Cortex of kidney (tissue), 1 donor: ENCODE measurements around the gene OR4K5.
"Not testable (repeated sequence)": the region's sequence is repeated elsewhere in the genome, so short reads cannot be mapped to it uniquely, and the experiment has no call there.

Experiments
- DNase-seq: peaks from one replicate; lab custom pipeline; 2025; lab: John Stamatoyannopoulos, UW

Gene OR4K5, protein sequence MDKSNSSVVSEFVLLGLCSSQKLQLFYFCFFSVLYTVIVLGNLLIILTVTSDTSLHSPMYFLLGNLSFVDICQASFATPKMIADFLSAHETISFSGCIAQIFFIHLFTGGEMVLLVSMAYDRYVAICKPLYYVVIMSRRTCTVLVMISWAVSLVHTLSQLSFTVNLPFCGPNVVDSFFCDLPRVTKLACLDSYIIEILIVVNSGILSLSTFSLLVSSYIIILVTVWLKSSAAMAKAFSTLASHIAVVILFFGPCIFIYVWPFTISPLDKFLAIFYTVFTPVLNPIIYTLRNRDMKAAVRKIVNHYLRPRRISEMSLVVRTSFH

DNA sequence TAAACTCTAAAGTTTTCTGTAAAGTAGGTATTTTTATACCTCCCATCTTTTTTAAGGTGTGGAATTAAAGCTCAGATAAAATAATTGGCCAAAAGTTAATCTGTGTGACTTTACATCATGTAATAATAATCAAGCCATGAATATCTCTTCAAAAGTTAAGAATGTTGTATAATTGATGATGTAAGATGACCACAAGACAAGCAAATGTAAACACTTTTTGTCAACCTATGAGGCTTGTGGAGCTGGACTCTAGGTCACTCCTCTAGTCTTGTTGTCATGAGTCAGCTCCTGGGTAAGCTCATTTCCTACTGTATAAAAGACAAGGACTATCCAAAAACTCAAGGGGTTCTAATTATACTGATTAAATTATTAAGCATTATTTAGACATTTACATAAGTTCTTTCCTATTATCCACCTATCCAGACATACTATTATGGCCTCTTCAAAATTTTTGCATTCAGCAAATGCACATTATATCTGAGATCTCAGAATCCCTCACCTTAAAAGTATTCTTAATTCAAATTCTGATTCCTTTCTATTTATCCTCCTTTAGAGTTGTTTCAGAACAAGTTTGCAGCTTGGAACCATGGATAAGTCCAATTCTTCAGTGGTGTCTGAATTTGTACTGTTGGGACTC is at the start of gene OR4K5:
Gene OR4K5, plus strand, starts transcription at position 587 of the 637 bp plus-strand sequence. Its CDS starts 0 bp downstream, at position 587.
- no peak for DNase-seq

DNA sequence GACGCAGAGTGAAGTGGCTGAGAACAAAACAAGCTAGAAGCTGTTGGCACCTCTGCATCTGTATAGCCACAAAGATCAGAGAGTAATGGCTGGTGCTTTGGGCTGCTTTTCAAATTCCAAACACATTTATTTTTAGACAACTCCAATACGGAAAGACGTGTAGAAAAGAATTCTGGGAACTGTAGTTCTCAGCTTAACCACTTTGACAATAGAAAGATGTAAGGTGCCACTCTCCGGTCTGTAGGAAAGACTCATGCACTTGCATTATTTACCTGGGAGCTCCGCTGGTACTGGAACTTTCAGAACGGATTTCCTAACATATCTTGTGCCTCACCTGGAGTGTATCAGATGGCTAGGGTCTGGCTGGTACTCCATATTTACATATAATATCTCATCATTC is 47.2 kb upstream of the OR4K5 start:
- DNase-seq: no peak

DNA sequence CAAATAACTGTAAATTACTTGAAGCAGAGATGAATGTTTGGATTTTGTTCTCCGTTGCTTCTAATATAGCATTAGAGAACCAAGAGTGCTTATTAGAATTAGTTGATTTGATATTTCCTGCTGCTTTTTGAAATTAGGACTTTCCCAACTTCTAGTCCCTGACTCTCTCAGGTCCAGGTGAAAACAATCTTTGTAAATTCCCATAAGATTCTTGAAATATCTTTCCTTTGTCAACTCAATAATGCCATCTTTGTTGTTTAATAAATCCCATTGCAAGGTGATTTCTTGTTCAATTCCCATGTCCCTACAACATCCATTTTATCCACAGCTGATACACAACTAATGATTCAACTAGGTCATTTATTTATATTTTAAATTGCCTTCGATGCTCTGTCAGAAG is 45.6 kb upstream of the OR4K5 start, which contains the start of gene OR4K2:
Gene OR4K2, plus strand, starts transcription at position 301 of the 400 bp plus-strand sequence. CDS start 1,126 bp downstream, outside the sequence.
- no peak for DNase-seq

DNA sequence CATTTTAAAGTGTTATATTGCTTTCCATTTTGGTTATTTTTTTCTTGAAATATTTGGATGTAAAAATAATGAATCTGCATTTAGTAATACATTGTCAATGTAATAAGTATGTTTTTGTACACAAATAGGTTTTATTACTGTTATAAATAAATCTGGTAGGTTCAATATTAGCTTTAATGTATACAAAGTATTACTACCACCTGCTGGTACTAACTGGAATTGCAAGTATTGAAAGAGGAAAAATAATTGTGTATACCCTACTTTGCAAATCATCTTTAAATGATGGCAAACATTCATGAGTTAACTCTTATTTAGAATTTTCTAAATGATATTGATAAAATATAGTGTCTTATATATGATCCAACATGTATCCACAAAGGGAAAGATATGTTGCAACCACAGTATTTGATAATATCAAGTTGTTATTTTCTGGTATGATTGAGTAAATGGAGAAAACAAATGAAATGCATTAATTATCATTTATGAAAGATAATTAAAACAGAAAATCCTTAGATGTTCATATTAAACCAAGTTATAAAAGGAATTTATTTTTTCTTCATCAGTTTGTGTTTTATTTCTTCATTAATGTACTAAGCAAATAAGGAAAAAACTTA is 42.3 kb upstream of the OR4K5 start:
- DNase-seq: no peak

DNA sequence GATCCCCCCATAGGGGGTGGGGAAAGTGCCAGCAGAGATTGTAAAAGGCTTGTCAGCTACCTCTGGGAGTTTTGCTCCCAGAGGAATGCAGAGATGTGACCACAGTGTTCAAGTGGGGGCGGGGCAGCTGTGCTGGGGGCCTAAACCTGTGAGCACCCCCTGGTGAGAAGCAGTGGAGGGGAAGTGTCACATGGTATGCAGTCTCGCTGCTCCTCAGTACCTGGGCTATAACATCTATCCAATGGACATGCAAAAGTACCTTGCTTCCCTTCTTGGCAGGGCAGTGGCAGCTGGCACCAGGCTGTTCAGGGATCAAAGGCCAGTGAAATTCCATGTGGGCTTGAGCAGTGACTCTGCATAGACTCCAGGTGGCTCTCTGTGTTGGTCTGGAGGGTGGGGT is 25.1 kb upstream of the OR4K5 start:
- DNase-seq: no peak

DNA sequence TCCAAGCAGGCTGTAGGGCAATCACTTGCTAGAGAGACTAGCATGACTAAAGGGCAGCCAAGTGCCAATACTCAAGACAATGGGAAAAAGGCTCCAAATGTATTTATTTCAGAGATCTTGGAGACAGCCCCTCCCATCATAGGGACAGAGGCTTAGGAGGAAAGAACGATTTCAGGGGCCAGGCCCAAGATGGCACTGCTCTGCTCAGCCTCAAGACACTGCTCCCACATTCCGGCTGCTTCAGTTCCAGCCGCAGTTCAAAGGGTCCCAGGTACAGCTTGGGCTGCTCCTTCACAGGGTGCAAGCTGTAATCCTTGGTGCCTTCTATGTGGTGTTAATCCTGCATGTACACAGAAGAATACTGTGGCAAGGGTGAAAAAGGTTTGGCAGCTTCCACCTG is 19.4 kb upstream of the OR4K5 start:
- DNase-seq: no peak

DNA sequence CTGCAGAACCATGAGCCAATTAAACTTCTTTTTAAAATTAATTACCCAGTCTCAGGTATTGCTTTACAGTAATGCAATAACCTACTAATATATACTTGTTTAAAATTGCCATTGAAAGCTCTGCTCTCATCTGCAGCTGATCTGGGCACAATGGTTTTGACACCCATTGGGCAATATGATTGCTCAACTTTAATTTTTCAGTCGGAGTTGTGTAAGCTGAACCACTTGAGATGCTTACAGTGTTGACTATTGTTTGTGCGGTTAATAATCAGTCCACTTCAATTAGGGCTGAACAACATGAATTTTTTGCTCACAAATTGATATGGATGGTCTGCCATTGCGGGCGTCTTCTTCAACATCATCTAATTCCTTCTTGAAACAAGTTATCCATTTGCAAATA is 18.0 kb upstream of the OR4K5 start:
- DNase-seq: no peak

DNA sequence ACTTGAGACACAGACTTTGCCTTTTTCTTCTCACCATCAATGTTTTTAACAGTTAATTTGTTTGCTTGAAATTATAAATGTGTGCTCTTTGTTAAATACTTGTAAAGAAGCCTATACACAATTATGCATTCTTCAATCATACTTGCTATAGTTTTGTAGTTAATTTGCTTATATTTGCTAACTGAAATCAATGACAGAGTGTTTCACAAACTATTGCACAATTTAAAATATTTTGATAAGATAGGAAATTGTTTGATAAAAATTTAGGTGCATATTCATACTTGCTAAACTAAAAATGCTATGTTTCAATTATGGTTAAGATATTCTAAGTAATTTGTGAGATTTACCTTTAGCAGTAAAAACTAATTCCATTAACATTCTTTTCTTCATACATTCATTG is 13.7 kb upstream of the OR4K5 start:
- DNase-seq: no peak

DNA sequence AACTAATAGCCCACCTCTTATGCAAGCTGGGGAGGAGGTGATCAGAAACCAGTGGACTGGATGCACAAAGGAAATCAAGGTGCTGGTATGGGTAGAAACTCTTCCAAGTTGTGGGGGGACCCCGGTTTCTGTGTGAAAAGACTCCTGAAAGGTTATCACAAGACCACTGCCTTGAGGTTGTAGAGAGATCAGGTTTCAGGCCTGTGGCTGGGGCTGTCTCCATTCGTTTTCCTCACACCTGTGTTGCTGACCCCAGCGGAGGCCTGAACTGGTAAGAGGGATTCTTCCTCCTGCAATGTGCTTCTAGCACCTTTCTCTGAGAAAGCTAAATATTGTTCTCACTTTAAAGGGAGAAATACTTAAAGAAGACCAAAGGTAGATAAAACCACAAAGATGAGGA is 9.3 kb upstream of the OR4K5 start:
- DNase-seq: no peak

DNA sequence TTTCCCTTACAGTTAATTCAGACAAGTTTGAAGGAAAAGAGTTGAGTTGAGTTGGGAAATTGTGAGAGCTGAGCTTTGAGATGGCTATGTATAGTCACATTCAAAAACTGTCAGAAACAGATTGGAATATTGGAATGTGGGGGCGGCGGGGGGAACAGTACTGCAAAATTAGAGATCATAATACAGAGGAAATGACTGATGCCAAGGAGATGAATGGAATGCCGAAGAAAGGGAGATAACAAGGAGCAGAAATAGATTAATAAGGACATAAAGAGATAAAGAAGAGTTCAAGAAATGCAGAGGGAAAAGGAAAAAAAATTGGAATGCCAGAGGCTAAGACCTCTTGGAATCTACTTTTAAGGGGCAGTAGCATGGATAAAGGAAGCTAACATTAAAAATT is 3.2 kb upstream of the OR4K5 start:
- DNase-seq: no peak

DNA sequence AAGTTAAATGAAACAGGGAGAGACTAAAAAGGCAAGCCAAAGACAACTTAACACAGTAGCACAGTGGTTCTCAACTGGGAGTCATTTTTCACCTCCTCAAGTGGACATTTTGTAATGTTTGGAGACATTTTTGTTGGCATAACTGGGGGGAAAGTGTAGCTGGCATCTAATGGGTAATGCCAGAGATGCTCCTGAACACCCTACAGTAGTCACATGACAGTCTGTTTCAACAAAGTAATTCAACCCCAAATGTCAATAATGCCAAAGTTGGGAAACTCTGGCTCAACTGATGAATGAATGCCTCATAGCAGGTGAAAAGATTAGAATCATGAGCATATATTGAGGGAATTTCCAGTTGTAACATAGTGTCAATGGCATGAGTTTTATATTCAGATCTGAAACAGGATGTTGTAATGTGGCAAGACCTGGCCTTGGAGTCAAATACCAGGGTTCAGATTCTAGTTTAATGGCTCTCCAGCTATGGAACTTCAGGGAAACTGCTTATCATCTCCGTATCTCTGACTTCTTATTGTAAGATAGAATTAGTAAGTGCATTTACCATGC is 2.4 kb upstream of the OR4K5 start:
- no peak for DNase-seq

DNA sequence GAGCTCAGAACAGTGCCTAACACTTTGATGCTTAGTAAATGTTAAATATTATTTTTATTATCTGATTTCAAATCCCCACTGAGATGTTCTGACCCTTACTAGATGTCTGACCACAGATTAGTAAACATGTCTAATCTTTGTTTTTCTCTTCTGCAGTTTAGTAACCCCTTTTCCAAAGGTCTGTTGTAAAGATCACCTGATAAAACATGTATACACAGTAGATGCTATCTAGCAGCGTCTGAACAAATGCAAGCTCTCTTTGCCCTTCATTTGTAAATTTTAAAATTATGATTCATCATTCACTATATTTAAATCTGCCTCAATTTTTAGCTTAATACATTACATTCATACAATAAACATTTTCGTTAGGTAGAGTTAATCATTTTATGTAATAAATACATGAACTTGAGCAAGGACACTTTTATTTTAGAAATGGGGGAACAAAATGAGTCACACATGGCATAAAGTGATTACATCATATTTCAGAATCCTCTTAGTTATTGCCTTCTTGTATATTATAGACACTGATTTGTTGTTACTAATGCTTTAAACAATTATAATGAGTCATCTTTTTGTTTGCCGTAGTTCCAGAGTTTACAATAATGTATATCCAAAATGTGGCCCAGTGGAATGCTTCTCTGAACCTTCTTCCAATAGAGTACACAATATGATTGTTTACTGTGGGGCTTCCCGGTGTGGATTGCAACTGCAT is 1.7 kb upstream of the OR4K5 start:
- no peak for DNase-seq

DNA sequence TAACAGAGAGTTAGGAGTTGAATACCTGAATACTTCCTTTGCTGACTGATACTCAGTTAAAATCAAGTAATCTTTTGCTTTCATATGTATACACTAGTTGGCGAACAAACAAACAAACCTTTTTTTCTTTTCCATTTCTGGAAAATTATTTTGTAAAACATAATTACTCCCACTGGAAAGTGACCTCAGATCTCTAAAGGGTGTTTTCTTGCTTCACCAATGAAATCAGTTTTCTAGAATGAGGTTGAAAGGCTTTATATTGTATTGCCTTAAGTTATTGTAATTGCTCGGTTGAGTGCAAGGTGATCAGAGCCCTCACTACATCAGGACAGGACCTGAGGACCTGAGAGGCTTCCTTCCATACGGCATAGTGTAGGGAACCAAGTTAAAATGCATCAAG is 10.2 kb downstream of the OR4K5 start, which contains the start of gene OR4K1:
Gene OR4K1, plus strand, starts transcription at position 301 of the 400 bp plus-strand sequence. CDS start 4,750 bp downstream, outside the sequence.
- no peak for DNase-seq

DNA sequence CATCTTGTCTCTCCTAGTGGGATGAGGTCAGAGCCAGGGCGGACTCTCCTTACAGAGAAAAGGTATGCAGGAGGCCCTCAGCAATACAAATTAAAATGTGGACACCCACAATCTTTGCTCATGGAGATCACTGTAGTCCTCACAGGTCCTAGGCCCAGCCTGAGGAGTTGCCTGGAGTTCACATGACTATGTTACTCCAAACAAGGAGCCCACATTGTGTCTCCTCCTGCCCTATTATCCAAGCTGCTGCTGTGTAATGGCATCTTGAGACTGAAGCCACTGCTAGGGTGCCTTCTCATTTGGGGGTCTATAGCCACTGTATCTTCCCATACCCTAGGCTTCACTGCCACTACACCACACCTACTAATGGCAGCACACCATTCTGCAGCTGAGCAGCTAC is 21.3 kb downstream of the OR4K5 start:
- DNase-seq: no peak

DNA sequence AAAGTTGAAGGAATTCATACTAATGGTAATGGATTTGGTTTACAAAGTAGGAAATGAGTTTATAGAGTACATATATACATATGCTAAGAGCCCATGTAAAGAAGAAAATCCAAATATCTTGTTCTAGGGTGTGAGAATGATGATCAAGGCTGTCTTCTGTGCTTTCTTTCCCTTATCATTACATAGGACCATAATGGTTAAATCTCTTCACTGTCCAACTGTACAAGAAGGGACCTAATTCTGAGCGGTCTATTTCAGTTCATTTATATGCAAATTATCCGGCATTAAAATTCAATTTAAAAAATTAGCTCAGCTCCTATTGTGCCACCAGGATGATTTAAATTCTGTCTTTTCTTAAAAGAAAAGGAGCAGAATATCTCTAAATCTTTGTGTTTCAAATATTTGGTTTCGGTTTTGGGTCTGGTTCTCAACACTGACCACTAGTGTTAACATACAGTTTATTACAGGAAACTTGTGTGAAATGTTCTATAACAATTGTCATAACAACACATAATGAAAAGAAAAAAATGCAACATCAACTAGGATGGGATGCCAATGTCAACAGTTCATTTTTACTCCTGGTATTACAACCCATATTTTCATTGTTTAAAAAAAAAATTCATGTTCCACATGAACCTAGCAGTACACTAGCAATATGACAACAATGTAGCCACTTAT is 27.1 kb downstream of the OR4K5 start:
- no peak for DNase-seq

DNA sequence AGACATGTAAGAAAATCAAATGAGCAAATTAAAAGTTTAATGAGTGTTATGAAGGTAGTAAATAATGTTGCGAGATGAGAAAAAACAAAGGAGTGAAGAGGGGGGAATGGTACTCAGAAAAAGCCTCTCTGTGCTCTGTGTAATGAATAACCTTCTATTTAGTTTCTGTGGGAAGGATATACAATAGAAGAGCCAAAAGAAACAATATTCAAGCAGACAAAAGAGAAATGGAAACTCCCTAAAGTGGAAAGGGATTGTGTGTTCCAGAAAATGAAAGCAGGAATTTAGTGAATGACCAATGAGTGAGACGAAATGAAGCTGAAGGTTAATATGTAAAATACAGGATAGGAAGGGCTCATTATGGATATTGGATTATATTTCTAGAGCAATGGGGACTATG is 28.8 kb downstream of the OR4K5 start:
- no peak for DNase-seq

DNA sequence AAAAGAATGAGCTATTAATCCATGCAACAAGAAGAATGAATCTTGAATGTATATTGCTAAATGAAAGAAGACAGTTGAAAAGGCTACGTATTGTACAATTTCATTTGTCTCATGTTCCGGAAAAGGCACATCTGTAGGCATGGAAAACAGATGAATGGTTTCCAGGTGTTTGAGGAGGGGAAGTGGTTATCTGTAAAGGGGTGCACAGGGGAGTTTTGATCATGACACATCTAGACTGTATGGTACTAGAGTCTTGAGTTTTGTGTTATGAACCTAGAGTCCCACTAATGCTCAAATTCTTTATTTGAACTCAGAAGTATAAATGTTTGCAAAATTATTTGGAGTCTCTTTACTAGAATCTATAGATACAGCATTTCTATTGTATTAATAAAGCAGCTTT is 49.3 kb downstream of the OR4K5 start:
- DNase-seq: not testable (repeated sequence)
